GM06990 (cell line): ENCODE results near the gene USP44.
"Not testable (repeated sequence)": the region's sequence is repeated elsewhere in the genome, so short reads cannot be mapped to it uniquely, and the experiment has no call there.

ENCODE experiments used
- DNase-seq: peaks from one replicate; pipeline ENCODE4 v3.0.0-alpha.2; 2011; ENCODE audit not compliant: insufficient read length; ENCODE audit errors: extremely low read depth
- H3K27me3 ChIP-seq: replicated peaks from 2 replicates; pipeline ENCODE4 v1.6.0; 2011; ENCODE audit warnings: low read length; ENCODE audit not compliant: control insufficient read depth, insufficient read depth
- H3K36me3 ChIP-seq: 2 replicates; pipeline ENCODE4 v1.5.1; 2011; ENCODE audit warnings: low read length; ENCODE audit not compliant: control insufficient read depth, insufficient read depth
- H3K4me3 ChIP-seq: replicated peaks from 2 replicates; pipeline ENCODE4 v1.5.1; 2011; ENCODE audit warnings: low read depth, mild to moderate bottlenecking, control low read depth, low read length
- CTCF ChIP-seq: IDR thresholded peaks from 2 replicates; pipeline ENCODE4 v1.5.1; 2011; ENCODE audit warnings: low read length, control low read depth, mild to moderate bottlenecking, inconsistent platforms; ENCODE audit not compliant: insufficient read depth, poor library complexity, severe bottlenecking

Gene USP44

GRCh38 chr12:95492462-95492861 is 58.8 kb downstream of the USP44 start:
- DNase-seq: no peak
- no peak for TF ChIP-seq CTCF
- H3K4me3 ChIP-seq: no peak overlapping the region
- peaks cover 1% of the 10 kb centered on the region; the same call in 1 of the 2 replicates for H3K36me3 ChIP-seq
- H3K27me3 ChIP-seq: no peaks in the 10 kb centered on the region

DNA sequence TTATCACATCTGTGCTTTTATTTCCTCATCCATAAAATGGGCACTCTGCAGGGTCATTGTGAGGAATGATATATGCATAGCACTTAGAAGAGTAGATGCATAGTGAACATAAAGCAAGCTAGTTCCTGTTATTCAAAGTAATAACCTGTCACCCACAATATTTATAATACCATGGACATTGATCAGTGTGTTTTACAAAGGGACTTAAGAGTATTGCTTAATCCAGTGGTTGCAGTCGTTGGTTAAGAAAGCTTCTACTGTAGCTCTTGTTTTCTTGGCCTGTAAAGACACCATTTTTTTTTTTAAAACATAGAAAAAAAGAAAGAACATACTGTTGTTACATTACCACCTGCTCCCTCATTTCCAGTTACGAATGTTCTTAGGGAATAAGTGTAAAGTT is 64.3 kb downstream of the USP44 start:
- Histone ChIP-seq H3K27me3 (no peaks in the 10 kb centered on the region), H3K36me3 (peaks cover 3% of the 10 kb centered on the region), H3K4me3 (no peak overlapping the region)
- TF ChIP-seq CTCF: no peak
- no peak for DNase-seq

DNA sequence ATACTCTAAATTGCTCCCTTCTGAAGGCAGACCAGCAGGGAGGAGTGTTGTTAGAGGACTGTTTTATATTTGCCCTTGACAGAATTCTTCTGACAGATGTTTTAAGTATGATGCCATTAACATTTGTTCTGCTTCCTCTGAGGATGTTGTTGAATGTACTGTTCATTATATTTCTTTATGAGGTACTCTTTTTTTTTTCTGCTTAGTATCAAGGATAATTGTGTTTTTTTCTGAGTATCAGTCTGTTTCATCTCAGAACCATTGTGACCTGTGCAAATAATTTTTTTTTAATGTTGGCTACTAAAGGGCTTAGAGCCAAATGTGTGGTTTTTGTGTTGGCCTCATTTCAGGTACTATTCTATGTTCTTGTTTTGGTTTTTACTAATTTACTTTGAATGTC is 66.8 kb downstream of the USP44 start:
- no peak for TF ChIP-seq CTCF
- no peak for DNase-seq
- Histone ChIP-seq H3K36me3 (peaks cover 3% of the 10 kb centered on the region), H3K27me3 (no peaks in the 10 kb centered on the region), H3K4me3 (no peak overlapping the region)

DNA sequence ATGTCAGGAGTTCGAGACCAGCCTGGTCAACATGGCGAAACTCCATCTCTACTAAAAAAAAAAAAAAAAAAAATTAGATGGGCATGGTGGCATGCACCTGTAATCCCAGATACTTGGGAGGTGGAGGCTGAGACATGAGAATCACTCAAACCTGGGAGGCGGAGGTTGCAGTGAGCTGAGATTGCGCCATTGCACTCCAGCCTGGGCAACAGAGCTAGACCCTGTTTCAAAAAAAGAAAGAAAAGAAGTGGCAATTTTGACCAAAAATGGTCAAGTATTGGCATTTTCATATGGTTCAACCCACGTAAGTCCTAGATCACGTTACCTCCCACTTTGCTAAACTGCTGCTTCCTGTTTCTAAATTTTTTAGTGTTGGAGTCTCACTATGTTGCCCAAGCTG is 68.7 kb downstream of the USP44 start:
- not testable (repeated sequence) for DNase-seq, H3K4me3 ChIP-seq, H3K36me3 ChIP-seq, H3K27me3 ChIP-seq

DNA sequence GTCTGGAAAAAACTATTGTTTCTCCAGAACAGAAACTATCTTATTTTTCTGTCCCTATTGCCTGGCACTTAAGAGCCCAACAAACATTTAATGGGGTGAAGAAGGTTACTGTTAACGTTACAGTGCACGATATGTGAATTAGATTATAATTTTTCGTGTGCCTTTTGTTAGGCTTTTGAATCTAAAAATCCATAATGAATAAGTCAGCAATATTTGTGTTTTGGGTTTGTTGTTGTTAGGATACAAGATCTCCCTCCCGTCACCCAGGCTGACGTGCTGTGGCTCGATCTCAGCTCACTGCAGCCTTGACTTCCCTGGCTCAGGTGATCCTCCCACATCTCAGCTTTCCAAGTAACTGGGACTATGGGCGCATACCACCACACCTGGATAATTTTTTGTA is 69.4 kb downstream of the USP44 start:
- no peak for DNase-seq
- TF ChIP-seq CTCF: no peak
- no peaks in the 10 kb centered on the region for H3K27me3 ChIP-seq
- H3K36me3 ChIP-seq: peaks cover 3% of the 10 kb centered on the region
- H3K4me3 ChIP-seq: no peak overlapping the region

DNA sequence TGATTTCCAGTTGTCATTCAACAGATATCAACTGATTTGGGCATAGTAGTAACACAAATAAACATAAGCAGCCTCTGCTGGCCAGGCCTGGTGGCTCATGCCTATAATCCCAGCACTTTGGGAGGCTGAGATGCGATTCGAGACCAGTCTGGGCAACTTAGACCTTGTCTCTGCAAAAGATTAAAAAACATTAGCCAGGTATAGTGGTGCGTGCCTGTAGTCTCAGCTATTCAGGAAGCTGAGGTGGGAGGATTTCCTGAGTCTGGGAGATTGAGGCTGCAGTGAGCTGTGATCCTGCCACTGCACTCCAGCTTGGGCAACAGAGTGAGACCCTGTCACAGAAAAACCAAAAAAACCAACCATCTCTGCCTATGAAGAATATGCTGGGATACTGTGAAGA is 70.2 kb downstream of the USP44 start:
- H3K4me3 ChIP-seq: no peak overlapping the region
- peaks cover 3% of the 10 kb centered on the region for H3K36me3 ChIP-seq
- no peaks in the 10 kb centered on the region for H3K27me3 ChIP-seq
- DNase-seq: no peak
- TF ChIP-seq CTCF: no peak

DNA sequence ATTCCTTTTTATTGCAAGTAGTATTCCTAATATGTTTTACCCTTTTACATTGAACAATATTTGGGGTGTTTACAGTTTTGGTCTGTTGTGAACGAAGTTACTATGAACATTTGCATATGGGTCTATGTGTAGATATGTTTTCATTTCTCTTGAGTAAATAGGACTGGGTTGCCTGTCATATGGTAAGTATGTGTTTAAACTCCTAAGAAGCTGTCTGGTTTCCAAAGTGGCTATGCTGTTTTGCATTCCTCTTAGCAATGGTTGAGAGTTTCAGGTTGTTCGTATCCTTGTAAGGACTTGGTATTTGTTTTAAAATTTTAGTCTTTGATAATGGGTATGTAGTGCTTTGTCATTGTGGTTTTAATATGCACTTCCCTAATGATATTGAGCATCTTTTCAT is 71.0 kb downstream of the USP44 start:
- Histone ChIP-seq H3K27me3 (no peaks in the 10 kb centered on the region), H3K36me3 (peaks cover 3% of the 10 kb centered on the region), H3K4me3 (no peak overlapping the region)
- no peak for DNase-seq
- TF ChIP-seq CTCF: no peak
